Renal cortex interstitium (tissue), 11 donors: ENCODE data around the gene SLC47A1. TPM values are rescaled to one million over a fixed set of nuclear protein-coding genes. Genes with fewer than 3 reads are reported as not detected.

Source experiments
- DNase-seq, 11 donors: peaks; one replicate each; pipeline ENCODE4 v3.0.0-alpha.2; 2013; ENCODE audit warnings: low read depth in 9 of 11, low spot score in 4 of 11; ENCODE audit errors: extremely low read depth in 1 of 11
- polyA plus RNA-seq, 3 donors: library from polyadenylated mRNA; unstranded; fragments of 120-200 nt; gene quantifications; one replicate each; pipeline ENCODE4 v1.2.1, GENCODE V29; 2013; ENCODE audit not compliant: insufficient read length in 3 of 3

The SLC47A1 gene
- polyA plus RNA-seq, 3 donors: 16.6 to 24.6 (median 23.5) TPM

DNA sequence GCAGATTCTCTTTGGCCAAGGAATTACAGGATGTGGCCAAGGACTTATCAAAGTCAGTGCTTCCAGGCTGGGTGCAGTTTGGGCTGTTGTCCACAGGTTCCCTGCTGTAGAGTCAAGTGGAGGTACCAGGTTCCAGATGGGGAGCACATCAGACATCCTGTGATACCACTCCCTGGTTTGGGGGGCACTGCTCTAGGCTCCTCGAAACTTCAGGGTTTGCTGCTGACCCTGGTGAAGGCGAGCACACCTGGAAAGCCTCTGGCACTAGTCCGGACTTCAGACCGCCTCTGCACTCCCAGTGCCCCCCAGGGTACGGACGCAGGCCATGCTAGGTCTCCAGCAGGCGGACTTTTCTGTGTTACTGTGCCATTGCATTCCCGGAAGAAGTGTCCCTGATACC lies 10.7 kb downstream of the SLC47A1 start:
- no peak for DNase-seq

DNA sequence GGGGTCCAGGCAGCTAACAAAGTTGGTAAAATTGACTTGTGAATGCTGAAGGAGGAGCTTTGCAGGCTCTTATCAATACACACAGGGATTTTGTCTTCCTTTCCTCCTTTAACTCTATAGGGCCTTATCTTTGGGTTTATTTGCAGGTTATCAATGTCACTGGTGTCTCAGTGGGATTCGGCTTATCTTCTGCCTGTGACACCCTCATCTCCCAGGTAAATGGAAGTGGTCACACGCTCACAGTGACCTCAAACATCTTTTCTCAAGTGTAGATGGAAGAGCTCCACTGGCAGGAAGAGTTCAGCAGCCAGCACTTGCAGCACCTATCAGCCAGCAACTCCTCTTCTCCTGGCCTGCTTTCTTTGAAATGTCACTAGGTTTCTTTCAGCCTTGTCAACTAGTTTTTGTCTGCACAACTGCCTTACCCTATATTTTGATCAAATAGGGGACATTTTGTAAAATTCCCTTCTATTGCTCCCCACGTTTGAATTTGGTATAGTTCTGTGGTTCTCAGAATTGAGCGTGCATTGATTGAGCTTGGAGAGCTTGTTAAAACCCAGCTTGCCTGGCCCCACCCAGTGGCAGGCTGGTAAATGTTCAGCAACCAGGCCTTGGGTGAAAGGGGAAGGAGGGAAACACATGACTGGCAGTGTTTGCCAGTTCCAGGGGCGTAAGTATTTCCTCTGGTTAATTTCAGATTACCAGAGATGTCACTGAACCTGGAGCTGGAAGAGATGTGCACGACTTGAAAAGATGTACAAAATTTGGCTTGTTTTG lies 12.8 kb downstream of the SLC47A1 start:
- no peak for DNase-seq

DNA sequence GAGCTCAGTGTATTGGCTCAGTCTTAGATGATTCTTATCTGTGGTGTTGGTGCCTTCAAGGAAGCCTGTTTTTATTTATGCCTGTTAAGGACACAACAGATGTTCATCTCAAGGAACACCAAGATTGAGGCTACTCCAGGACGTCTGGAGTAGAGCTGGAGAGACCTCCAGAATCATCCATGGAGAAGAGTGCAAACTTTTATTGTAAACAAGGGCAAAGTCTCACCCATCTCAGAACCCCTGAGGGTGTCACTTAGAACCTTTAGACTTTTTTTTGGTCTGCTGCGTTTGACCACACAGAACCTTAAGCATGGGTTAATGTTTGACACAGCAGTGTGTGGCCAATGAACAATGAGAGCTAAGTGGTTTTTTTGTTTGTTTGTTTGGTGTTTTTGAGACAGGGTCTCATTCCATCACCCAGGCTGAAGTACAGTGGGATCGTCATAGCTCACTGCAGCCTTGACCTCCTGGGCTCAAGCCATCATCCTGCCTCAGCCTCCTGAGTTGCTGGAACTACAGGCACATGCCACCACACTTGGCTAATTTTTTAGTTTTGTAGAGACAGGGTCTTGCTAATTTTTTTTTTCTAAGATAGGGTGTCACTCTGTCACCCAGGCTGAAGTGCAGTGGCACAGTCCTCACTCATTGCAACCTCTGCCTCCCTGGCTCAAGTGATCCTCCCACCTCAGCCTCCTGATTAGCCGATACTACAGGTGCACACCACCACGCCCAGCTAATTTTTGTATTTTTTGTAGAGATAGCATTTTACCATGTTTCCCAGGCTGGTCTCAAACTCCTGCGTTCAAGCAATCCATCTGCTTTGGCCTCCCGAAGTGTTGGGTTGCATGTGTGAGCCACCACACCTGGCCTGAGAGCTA lies 16.3 kb downstream of the SLC47A1 start:
- peak in 2 of 11 donors; percentile 31 to 69 for DNase-seq

DNA sequence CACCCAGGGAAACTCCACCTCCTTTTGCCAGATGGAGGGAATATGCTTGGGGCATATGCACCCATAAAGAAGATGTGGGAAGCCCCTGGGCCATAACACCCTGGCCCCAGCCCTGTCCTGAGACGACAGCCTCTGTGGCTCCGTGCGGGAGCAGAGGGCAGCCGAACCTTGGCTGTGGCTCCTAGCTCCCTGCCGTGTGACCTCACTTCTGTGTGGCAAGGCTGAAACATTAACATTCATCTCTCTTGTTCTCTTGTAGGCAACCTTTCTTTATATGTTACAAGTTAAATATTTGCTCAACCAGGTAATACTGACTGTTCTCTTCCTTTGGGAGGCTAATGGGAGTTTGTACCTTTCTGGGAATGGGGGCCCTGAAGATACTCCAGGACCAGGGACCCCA lies 17.5 kb downstream of the SLC47A1 start:
- no peak for DNase-seq

DNA sequence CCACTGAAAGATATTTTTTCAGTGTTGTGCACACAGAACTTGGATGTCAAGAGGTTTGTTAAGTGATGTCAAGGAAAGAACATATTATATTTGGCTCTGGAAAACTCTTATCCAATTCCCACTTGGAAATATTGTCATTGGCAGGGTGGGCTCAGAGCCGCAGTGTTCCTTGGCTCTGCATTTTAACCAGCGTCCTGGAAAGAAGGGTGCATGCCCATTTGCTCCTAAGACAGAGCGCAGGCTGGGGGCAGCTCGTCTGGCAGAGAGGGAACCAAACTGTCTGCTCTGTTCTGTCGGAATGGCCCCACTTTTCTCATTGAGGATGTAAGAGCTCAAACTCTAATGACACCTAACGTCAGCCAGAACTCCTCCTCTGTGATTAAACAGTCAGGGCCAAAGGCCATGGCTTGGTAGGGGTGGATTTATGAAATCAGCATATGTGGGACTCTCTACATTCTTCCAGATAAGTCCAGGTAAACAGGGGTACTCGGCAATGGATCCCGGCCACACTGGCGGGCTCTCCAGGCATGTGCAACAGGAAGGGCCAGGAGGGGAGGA lies 18.0 kb downstream of the SLC47A1 start:
- DNase-seq: no peak

DNA sequence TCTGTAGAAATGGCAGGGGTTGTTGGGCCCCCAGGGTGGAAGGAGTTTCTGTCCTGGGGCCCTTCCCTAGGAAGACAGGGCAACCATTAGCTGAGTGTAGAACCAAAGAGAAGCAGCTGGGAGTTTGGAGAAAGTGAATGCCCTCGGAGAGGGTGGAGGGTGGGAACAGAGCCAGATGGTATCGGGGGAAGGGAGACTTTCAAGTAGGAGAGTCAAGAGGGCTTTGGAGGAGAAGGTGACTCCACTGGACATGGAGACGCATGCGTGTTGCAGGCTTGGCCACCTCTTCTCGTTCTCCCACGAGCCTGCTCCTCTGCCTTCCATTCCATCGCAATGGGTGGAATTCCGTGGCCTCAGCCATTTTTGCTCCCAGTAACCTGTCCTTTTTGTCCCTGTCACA lies 19.4 kb downstream of the SLC47A1 start:
- no peak for DNase-seq

DNA sequence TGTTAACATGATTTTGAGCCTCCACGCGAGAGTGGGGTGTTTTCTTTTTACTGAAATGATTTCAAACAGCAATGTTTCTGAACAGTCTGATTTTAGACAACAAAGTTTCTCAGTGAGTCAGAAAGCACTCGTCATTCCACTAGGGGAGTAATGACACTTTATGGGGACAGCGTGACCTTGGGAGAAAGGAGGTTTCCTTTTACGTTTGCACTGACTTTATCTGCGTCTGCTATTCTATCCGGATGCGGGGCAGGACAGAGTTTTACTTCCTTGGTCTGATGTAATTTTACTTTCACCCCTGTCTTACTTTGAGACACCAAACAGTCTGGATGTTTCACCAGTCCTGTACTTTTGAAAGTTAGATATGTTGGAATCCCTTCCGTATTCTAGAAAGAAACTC lies 20.7 kb downstream of the SLC47A1 start:
- DNase-seq: no peak

DNA sequence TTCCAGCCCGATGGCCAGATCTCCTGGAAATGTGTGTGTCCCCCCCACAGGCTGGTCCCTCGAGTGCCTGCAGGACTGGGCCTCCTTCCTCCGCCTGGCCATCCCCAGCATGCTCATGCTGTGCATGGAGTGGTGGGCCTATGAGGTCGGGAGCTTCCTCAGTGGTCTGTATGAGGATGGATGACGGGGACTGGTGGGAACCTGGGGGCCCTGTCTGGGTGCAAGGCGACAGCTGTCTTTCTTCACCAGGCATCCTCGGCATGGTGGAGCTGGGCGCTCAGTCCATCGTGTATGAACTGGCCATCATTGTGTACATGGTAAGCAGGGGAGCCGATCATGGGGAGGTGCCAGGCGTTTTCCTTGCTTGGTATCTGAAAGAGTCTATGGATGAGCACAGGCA lies 22.1 kb downstream of the SLC47A1 start:
- DNase-seq: no peak

DNA sequence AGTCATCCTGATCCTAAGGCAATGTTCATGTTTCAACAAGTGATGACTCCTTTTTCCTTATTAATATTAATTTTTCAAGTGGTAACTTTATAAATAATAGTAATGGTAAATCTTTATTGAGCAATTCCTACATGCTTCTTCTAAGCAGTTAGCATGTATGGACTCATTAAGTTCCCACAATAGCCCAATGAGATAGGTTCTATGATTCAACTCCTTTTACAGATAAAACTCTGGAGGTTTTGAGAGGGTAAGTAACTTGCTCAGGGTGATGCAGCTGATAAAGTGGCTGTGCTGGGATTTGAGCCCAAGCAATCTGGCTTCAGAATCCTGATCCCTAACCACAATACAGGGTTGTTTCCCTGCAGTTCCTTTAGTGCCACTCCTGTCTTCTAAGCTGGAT lies 25.3 kb downstream of the SLC47A1 start:
- no peak for DNase-seq

DNA sequence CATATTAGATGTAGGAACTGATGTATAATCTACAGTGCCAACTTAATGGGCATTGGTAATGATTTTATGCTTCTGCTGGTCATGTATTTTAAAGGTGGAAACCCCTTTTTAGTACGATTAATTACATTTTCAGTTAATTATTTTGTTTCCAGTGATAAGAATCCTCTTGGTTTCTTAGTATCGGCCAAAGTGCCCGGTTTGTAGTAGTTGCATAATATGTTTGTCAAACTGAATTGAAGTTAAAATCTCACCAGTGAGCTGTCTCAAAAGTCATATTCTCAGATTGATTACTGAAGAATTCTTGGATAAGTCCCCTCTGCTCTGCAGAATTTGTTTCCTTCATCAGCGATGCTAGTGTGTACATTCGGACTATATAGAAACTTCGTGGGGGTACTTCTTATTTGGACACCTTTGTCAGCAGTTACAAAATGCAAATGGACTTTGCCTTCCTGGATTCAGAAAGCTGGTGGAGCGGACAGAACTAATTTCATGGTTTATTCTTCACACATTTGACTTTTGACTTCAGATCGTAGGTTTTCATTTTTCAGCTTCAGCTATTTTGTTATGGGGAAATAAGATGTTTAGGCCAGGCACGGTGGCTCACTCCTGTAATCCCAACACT lies 28.2 kb downstream of the SLC47A1 start:
- no peak for DNase-seq

DNA sequence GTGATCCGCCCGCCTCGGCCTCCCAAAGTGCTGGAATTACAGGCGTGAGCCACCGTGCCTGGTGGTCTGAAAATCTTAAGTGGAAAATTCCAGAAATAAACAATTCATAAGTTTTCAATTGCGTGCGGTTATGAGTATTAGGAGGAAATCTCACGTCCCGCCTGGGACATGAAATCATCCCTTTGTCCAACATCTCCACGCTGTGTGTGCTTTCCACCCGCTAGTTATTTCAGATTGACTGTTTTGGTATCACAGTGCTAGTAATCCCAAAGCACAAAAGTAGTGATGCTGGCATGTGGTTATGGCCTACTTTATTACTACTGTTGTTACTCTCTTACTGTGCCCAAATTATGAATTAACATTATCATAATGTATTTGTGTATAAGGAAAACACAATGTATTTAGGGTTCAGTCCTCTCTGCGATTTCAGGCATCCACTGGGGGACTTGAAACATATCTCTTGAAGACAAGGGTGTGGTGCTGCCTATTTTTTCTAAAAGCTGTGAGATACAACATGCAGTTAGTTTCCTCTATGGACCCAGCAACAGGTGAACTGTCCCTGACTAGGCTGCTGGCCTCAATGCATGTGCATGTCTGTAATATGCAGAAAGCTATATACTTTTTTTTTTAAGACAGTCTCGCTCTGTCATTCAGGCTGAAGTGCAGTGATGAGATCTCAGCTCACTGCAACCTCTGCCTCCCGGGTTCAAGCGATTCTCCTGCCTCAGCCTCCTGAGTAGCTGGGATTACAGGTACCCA lies 32.3 kb downstream of the SLC47A1 start:
- DNase-seq: no peak

DNA sequence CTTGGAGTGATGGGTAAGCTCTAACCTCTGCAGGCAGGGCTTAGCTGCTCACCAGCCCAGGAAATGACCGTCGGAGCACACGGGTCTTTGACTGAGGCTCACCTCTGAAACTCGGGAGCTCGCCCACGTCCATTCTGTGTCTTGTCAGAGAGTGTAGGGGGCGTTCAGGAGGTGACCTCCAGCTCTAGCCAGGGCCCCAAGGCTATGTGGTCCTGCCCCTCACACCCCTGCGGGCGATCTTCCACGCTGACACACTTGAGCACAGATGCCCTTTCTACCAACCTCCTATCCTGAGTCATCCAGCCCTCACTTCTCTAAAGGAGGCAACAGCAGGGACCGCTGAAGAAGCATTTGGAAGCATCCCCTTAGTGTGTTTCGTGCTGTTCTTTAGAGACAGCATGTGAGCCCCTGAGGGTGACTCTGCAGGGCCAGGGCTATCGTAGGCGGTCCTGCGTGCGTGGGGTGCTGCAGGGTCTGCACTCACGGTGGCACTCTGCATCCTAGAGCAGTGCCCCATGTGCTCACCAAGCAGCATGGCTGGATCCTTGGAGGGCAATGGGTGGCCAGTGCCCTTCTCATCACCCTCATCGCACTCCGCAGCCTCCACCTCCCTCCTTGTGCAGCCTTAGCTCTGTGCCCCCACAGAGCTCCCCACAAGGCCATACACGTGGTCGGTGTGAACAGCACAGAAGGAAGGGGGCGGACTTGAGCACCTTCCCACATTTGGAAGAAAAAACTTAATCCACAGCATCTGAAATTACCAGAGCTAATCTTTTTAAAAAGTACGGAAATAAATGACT lies 33.8 kb downstream of the SLC47A1 start:
- DNase-seq: no peak

DNA sequence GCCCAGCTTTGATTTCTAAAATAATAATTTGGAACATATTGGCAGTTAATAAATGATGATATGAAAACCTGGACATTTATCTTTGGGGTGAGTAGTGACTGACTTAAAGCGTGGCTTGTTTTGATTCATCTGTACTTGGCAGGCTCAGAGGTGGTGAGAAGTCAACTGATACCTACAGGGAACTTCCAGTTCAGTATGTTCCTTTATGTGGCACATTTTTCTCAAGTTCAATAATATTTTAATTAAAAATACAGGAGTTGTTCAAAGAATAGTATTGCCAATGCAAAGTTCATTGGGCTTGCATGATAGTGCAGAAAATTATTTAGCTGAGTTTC lies 34.3 kb downstream of the SLC47A1 start:
- DNase-seq: no peak

DNA sequence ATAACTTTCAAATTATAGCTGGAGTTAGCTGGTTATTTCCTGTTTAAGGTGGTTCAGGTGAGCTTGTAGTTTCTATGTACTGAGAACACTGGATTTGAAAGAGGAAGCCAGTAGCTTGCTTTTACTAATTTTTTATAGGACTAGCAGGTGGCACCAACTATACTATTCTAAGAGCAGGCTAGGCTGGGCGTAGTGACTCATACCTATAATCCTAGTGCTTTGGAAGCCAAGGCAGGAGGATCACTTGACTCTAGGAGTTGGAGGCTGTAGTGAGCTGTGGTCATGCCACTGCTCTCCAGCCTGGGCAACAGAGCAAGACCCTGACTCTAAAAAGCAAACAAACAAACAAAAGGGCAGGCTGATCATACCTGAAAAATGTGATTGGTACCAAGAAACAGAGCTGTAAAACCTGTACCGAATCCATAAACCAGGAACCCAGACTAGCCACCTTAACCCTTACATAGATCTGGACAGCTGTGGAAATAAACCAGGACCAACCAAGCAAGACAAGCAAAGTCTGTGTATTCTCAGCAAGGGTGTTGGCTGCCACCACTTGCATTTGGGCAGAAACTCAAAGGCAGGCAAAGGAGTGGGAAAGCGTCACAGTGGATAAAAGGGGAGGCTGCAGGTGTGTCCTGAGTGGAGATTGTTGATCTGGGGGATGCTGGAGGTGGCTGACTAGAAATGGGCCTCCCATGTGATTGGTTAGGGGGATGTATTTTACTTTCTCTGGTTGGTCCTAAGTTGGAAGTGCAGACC lies 36.3 kb downstream of the SLC47A1 start:
- DNase-seq: no peak

DNA sequence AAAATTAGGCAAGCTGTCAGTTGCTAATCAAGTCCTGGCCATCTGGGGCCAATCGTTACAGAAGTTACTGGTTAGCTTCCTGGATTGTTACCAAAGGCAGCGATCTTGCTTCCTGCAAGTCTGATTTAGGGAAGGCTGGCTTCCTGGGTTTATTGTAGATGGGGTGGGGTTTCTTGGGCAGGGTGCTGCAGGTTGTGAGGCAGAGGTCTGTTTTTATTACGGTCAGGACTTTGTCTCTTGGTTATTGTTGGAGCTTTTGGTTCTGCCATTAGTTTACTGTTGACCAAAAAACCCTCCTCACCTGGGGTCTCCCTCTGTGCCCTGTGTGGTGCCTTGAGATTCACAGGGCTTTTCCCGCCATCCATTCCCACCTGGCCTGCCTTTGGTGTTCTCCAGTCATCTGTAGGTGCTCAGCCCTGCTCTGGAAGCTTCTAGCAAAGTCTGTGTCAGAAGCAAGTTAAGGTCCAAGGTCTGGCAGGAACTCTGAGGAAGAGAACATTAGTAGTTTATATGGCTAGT lies 36.9 kb downstream of the SLC47A1 start:
- no peak for DNase-seq

DNA sequence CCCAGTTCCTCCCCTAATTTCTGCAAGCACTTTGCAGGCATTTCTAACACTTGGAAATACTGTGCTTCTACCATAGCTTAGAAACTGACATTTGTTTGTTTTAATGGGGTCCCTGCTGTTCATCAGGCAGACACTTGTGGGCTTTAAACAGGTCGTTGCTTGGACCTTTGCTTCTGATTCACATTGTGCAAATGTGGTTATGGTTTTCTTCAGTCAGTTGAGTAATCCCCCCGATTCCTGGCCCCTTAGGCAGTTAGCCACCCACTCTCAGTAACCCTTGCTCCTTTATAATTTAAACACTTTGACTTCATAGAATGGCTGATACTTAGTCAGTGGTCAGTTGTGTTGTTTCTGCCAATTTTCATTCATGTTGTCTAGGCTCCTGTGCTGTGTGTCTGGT lies 39.4 kb downstream of the SLC47A1 start:
- no peak for DNase-seq

DNA sequence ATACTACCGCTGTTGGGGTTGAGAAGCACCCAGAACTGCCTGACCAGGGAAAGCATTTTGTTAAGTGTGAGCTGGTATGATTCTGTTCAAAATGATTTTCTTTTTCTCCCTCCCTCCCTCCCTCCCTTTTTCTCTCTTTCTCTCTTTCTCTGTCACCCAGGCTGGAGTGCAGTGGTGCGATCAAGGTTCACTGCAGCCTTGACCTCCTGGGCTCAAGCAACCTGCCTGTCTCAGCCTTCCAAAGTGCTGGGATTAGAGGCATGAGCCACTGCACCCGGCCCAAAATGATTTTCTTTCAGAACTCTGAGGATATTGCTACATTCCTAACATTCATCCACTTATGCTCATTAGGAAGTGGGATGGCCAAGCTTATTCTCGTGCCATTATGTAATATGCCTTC lies 41.3 kb downstream of the SLC47A1 start:
- DNase-seq: no peak
